Measurements from ENCODE around the gene OR5D14.

The OR5D14 gene

DNA sequence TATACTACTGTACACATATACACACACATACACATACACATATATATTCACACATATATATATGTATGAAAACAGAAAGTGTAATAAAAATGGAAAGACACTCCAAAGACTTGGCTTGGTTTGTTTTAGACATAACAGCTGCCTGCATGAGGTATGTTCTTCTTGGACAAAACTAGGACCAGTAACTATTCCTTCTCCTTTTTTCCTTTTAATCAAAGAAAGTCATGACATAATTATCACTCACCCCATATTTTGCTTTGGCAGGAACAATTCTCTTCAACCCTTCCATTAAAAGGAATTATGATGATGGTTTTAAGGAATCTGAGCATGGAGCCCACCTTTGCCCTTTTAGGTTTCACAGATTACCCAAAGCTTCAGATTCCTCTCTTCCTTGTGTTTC is at the start of gene OR5D14:
Gene OR5D14, plus strand, starts transcription at position 301 of the 400 bp plus-strand sequence. Its CDS starts 0 bp downstream, at position 301.
- H3K4me3 ChIP-seq (ENCODE audit: low read depth, low read length) = no peak within 1 kb of the TSS
- TF ChIP-seq, protein P1, sequence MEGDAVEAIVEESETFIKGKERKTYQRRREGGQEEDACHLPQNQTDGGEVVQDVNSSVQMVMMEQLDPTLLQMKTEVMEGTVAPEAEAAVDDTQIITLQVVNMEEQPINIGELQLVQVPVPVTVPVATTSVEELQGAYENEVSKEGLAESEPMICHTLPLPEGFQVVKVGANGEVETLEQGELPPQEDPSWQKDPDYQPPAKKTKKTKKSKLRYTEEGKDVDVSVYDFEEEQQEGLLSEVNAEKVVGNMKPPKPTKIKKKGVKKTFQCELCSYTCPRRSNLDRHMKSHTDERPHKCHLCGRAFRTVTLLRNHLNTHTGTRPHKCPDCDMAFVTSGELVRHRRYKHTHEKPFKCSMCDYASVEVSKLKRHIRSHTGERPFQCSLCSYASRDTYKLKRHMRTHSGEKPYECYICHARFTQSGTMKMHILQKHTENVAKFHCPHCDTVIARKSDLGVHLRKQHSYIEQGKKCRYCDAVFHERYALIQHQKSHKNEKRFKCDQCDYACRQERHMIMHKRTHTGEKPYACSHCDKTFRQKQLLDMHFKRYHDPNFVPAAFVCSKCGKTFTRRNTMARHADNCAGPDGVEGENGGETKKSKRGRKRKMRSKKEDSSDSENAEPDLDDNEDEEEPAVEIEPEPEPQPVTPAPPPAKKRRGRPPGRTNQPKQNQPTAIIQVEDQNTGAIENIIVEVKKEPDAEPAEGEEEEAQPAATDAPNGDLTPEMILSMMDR (IDR thresholded peaks at IDR 0.05; ENCODE audit: insufficient read depth, low read depth, low read length, missing control alignments) = no peak

GRCh38 chr11:55773138-55773537 is 22.2 kb upstream of the OR5D14 start, which contains the start of gene OR5D13:
Gene OR5D13 (plus strand): TSS chr11:55773438. CDS start chr11:55773438, 0 bp downstream.
- TF ChIP-seq, protein P1 (IDR thresholded peaks at IDR 0.05; ENCODE audit: insufficient read depth, low read depth, low read length, missing control alignments) = no peak
- no peak within 1 kb of the TSS for H3K4me3 ChIP-seq (ENCODE audit: low read depth, low read length)
- no peak for DNase-seq (ENCODE audit: low read depth)

More for the DNA sequence above, at the start of gene OR5D14:
- no peak for DNase-seq (ENCODE audit: low read depth)

DNA sequence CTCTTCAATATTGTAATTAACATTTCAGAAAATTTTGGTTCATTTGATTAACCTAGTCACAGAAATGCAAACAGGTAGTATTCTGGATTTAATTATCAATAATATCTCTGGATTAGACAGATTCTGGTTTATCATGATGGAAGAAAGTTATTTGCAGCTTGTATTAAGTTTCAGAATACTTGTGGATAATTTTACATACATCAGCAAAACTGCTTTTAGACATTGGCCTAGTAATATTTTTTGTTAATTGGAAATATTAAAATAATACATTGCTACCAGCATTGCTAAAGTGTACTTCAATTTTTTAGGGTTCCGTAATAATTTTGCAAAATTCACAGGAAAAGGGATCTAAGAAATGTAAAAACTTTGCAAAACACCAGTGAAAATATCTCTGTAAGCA is 3.8 kb upstream of the OR5D14 start:
- TF ChIP-seq, protein P1 (IDR thresholded peaks at IDR 0.05; ENCODE audit: insufficient read depth, low read depth, low read length, missing control alignments) = no peak
- no peak for DNase-seq (ENCODE audit: low read depth)
- H3K4me3 ChIP-seq (ENCODE audit: low read depth, low read length) = no peak overlapping the region

DNA sequence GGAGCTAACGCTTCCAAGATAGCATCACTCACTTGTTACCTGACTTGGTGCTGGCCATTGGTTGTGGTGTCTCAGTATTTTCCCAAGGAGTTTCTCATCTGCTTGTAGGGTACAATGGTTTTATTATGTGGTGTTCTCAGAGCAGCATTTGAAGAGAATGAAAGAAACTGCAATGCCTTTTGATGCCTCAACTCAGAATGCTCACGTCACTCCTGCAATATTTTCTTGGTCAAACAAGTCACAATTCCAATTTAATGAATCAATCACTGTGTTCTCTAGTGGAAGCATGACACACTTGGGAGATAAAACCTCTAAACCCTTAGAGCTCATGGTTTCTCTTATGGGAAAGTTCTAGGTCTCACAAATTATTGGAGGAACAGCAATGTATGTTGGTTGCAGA is 2.0 kb upstream of the OR5D14 start:
- TF ChIP-seq, protein P1 (IDR thresholded peaks at IDR 0.05; ENCODE audit: insufficient read depth, low read depth, low read length, missing control alignments) = no peak
- no peak for DNase-seq (ENCODE audit: low read depth)

DNA sequence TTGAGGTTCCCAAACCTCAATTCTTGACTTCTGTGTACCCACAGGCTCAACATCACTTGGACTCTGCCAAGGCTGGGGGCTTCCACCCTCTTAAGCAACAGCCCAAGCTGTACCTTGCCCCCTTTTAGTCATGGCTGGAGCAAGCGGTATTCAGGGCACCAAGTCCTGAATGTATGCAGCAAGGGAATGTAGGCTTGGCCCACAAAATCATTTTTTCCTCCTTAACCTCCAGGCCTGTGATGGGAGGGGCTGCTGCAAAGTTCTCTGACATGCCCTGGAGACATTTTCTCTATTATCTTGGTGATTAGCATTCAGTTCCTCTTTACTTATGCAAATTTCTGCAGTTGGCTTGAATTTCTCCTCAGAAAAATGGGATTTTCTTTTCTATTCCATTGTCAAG is 10.9 kb downstream of the OR5D14 start:
- DNase-seq (ENCODE audit: low read depth) = no peak
- no peak overlapping the region for H3K4me3 ChIP-seq (ENCODE audit: low read depth, low read length)
- TF ChIP-seq, protein P1 (IDR thresholded peaks at IDR 0.05; ENCODE audit: insufficient read depth, low read depth, low read length, missing control alignments) = no peak

More for the DNA sequence above, 2.0 kb upstream of the OR5D14 start:
- H3K4me3 ChIP-seq (ENCODE audit: low read depth, low read length) = no peak overlapping the region

DNA sequence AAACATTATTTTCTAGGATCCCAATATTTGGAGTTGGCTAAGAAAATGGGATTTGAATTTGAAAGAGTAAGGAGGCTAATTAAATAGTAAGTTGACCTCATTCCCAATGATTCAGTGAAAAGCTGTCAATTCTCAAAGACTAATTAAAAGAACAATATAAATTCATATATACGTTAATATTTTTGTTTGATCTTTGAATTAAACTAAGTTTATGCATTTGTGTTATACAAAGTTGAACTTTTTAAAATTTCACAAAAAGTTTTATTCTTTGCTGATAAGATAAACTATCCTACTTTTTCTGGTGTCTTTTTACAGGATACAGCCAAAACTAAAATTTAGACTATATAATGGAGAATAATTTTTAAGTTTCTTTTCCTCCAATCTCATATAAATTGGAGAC is 15.7 kb downstream of the OR5D14 start, which contains the start of gene OR5L1:
Gene OR5L1, plus strand, starts transcription at position 301 of the 400 bp plus-strand sequence. CDS start 100 bp downstream, outside the sequence.
- H3K4me3 ChIP-seq (ENCODE audit: low read depth, low read length) = no peak within 1 kb of the TSS
- TF ChIP-seq, protein P1 (IDR thresholded peaks at IDR 0.05; ENCODE audit: insufficient read depth, low read depth, low read length, missing control alignments) = no peak
- no peak for DNase-seq (ENCODE audit: low read depth)

GRCh38 chr11:55819330-55819729 is 24.0 kb downstream of the OR5D14 start, which contains the start of gene OR5D18:
Gene OR5D18 (plus strand): TSS chr11:55819630. CDS start chr11:55819630, 0 bp downstream.
- DNase-seq (ENCODE audit: low read depth) = no peak
- TF ChIP-seq, protein P1 (IDR thresholded peaks at IDR 0.05; ENCODE audit: insufficient read depth, low read depth, low read length, missing control alignments) = no peak
- no peak within 1 kb of the TSS for H3K4me3 ChIP-seq (ENCODE audit: low read depth, low read length)

Measured in GM12865 (cell line).